ENCODE results near the gene GCC1. TPM values are rescaled to one million over a fixed set of nuclear protein-coding genes. Genes with fewer than 3 reads are reported as not detected.

GCC1 gene
- total RNA-seq, 2 donors from 2014 or later, result 14.8 to 15.3 TPM

- Mint-ChIP-seq H3K4me3 (no peak overlapping the region), H3K27me3 (ENCODE audit: insufficient read depth) (peaks cover 13% of the 10 kb centered on the region), H3K27ac (no peak overlapping the region), H3K4me1 (peaks cover 7% of the 10 kb centered on the region), H3K36me3 (ENCODE audit: low read depth) (peaks cover 24% of the 10 kb centered on the region), H3K9me3 (no peaks in the 10 kb centered on the region)
- peaks cover 21% of the 10 kb centered on the region for H3K36me3 ChIP-seq (ENCODE audit: control insufficient read depth, insufficient read depth, low read length)
- no peak overlapping the region for H3K4me3 ChIP-seq (ENCODE audit: low read length)
- no peaks in the 10 kb centered on the region for H3K9me3 ChIP-seq (ENCODE audit: control insufficient read depth, low read length)
- TF ChIP-seq, protein P1, sequence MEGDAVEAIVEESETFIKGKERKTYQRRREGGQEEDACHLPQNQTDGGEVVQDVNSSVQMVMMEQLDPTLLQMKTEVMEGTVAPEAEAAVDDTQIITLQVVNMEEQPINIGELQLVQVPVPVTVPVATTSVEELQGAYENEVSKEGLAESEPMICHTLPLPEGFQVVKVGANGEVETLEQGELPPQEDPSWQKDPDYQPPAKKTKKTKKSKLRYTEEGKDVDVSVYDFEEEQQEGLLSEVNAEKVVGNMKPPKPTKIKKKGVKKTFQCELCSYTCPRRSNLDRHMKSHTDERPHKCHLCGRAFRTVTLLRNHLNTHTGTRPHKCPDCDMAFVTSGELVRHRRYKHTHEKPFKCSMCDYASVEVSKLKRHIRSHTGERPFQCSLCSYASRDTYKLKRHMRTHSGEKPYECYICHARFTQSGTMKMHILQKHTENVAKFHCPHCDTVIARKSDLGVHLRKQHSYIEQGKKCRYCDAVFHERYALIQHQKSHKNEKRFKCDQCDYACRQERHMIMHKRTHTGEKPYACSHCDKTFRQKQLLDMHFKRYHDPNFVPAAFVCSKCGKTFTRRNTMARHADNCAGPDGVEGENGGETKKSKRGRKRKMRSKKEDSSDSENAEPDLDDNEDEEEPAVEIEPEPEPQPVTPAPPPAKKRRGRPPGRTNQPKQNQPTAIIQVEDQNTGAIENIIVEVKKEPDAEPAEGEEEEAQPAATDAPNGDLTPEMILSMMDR (conservative IDR thresholded peaks at IDR 0.05), result no peak
- H3K27ac ChIP-seq (ENCODE audit: low read depth, low read length), result no peak overlapping the region
- no peak overlapping the region for H3K9ac ChIP-seq (ENCODE audit: extremely low read depth, low read length, poor library complexity, severe bottlenecking)
- no peaks in the 10 kb centered on the region for H3K27me3 ChIP-seq (ENCODE audit: control insufficient read depth, insufficient read depth, low read length, poor library complexity, severe bottlenecking)
- no peak for DNase-seq
- H3K4me1 ChIP-seq (ENCODE audit: control insufficient read depth, insufficient read depth, low read length), result peaks cover 11% of the 10 kb centered on the region
- 95 to 100% methylated on average over 3 to 6 of the region's 6 CpGs for WGBS, 2 experiments (ENCODE audit: insufficient coverage in 1 of 2, insufficient read length in 1 of 2)
These were observed 6.2 kb upstream of the GCC1 start for GRCh38 chr7:127591591-127591990.

DNA sequence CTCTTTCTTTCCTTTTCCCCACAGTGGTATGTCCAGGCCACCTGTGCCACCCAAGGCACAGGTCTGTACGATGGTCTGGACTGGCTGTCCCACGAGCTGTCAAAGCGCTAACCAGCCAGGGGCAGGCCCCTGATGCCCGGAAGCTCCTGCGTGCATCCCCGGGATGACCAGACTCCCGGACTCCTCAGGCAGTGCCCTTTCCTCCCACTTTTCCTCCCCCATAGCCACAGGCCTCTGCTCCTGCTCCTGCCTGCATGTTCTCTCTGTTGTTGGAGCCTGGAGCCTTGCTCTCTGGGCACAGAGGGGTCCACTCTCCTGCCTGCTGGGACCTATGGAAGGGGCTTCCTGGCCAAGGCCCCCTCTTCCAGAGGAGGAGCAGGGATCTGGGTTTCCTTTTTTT is 5.8 kb upstream of the GCC1 start:
- Mint-ChIP-seq H3K27ac (no peak overlapping the region), H3K9me3 (no peaks in the 10 kb centered on the region), H3K4me3 (no peak overlapping the region), H3K27me3 (ENCODE audit: insufficient read depth) (peaks cover 17% of the 10 kb centered on the region), H3K4me1 (peaks cover 7% of the 10 kb centered on the region), H3K36me3 (ENCODE audit: low read depth) (peaks cover 24% of the 10 kb centered on the region)
- 97% methylated on average over 7 of the region's 7 CpGs; no CpG with 5 or more reads in 1 of the 2 experiments for WGBS, 2 experiments (ENCODE audit: insufficient coverage in 1 of 2, insufficient read length in 1 of 2)
- no peak for DNase-seq
- H3K27ac ChIP-seq (ENCODE audit: low read depth, low read length), result no peak overlapping the region
- peaks cover 21% of the 10 kb centered on the region for H3K36me3 ChIP-seq (ENCODE audit: control insufficient read depth, insufficient read depth, low read length)
- H3K4me3 ChIP-seq (ENCODE audit: low read length), result no peak overlapping the region
- H3K9me3 ChIP-seq (ENCODE audit: control insufficient read depth, low read length), result peaks cover under 1% of the 10 kb centered on the region
- no peak overlapping the region for H3K9ac ChIP-seq (ENCODE audit: extremely low read depth, low read length, poor library complexity, severe bottlenecking)
- TF ChIP-seq, protein P1 (conservative IDR thresholded peaks at IDR 0.05), result no peak
- H3K27me3 ChIP-seq (ENCODE audit: control insufficient read depth, insufficient read depth, low read length, poor library complexity, severe bottlenecking), result no peaks in the 10 kb centered on the region
- peaks cover 11% of the 10 kb centered on the region for H3K4me1 ChIP-seq (ENCODE audit: control insufficient read depth, insufficient read depth, low read length)

DNA sequence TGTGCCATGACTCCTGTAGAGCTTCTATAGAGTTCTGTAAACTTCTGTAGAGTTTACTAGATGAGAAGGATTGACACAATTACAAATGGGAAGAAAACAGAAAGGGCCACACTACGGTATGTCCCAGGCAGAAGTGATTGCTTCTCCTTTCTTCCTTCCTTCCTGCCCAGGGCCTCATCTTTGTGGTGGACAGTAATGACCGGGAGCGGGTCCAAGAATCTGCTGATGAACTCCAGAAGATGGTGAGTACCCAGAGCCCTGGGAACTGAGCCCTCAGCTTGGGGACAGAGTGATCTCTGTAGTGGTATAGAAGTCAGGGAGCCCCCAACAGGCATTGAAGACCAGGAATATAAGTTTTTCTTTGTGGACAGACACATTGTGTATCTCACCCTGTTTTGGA is 4.5 kb upstream of the GCC1 start:
- Histone ChIP-seq H3K27me3 (ENCODE audit: control insufficient read depth, insufficient read depth, low read length, poor library complexity, severe bottlenecking) (no peaks in the 10 kb centered on the region), H3K4me3 (ENCODE audit: low read length) (peak overlapping the region; percentile 89), H3K27ac (ENCODE audit: low read depth, low read length) (no peak overlapping the region), H3K9me3 (ENCODE audit: control insufficient read depth, low read length) (peaks cover 5% of the 10 kb centered on the region), H3K9ac (ENCODE audit: extremely low read depth, low read length, poor library complexity, severe bottlenecking) (no peak overlapping the region), H3K36me3 (ENCODE audit: control insufficient read depth, insufficient read depth, low read length) (peaks cover 21% of the 10 kb centered on the region), H3K4me1 (ENCODE audit: control insufficient read depth, insufficient read depth, low read length) (peaks cover 11% of the 10 kb centered on the region)
- WGBS, 2 experiments (ENCODE audit: insufficient coverage in 1 of 2, insufficient read length in 1 of 2), result 95 to 100% methylated on average over 1 to 3 of the region's 3 CpGs
- Mint-ChIP-seq H3K4me3 (peak overlapping the region; percentile 83), H3K27me3 (ENCODE audit: insufficient read depth) (peaks cover 21% of the 10 kb centered on the region), H3K36me3 (ENCODE audit: low read depth) (peaks cover 24% of the 10 kb centered on the region), H3K4me1 (peaks cover 10% of the 10 kb centered on the region), H3K9me3 (no peaks in the 10 kb centered on the region), H3K27ac (no peak overlapping the region)
- TF ChIP-seq, protein P1 (conservative IDR thresholded peaks at IDR 0.05), result no peak
- no peak for DNase-seq

Measured in endodermal cell (in vitro differentiated cells).